DOHH2 (cell line): ENCODE data around the gene CDK3.

ENCODE experiments used
- H3F3A ChIP-seq: fragments of 200-600 bp; sonication (generic), shearing (Covaris generic); 2 replicates; pipeline ENCODE4 v1.6.0; 2016; ENCODE audit warnings: antibody characterized with exemption, mild to moderate bottlenecking; ENCODE audit not compliant: control insufficient read depth, insufficient read depth
- H3K27ac ChIP-seq: fragments of 200-600 bp; sonication (generic); 2 replicates; pipeline ENCODE4 v1.5.1; 2014; ENCODE audit warnings: low read depth, mild to moderate bottlenecking, low read length, moderate library complexity
- H3K27me3 ChIP-seq: fragments of 200-600 bp; sonication (generic); 2 replicates; pipeline ENCODE4 v1.6.1; 2014; ENCODE audit warnings: mild to moderate bottlenecking, low read length, mixed read lengths; ENCODE audit not compliant: control insufficient read depth
- H3K36me3 ChIP-seq: fragments of 200-600 bp; sonication (generic); 2 replicates; pipeline ENCODE4 v1.6.1; 2014; ENCODE audit warnings: mild to moderate bottlenecking, low read length, moderate library complexity, mixed read lengths; ENCODE audit not compliant: control insufficient read depth
- H3K4me1 ChIP-seq: fragments of 200-600 bp; sonication (generic); 2 replicates; pipeline ENCODE4 v1.6.1; 2014; ENCODE audit warnings: mild to moderate bottlenecking, low read length, mixed read lengths; ENCODE audit not compliant: control insufficient read depth
- H3K4me2 ChIP-seq: fragments of 200-600 bp; sonication (generic); 2 replicates; pipeline ENCODE4 v1.6.0; 2014; ENCODE audit warnings: mild to moderate bottlenecking, low read length, moderate library complexity
- H3K4me3 ChIP-seq: fragments of 200-600 bp; sonication (generic); 2 replicates; pipeline ENCODE4 v1.5.1; 2014; ENCODE audit warnings: mild to moderate bottlenecking, low read length, mixed read lengths
- H3K79me2 ChIP-seq: fragments of 200-600 bp; sonication (generic); 2 replicates; pipeline ENCODE4 v1.6.1; 2014; ENCODE audit warnings: mild to moderate bottlenecking, low read length, mixed read lengths; ENCODE audit not compliant: control insufficient read depth
- H3K9me2 ChIP-seq: fragments of 200-600 bp; sonication (generic); replicated peaks from 2 replicates; pipeline ENCODE4 v1.6.1; 2014; ENCODE audit warnings: mild to moderate bottlenecking, low read length, mixed read lengths; ENCODE audit not compliant: control insufficient read depth
- H3K9me3 ChIP-seq: fragments of 200-600 bp; sonication (generic); 2 replicates; pipeline ENCODE4 v1.6.1; 2014; ENCODE audit warnings: antibody characterized with exemption, low read length, mixed read lengths; ENCODE audit not compliant: control insufficient read depth, insufficient read depth
- H4K20me1 ChIP-seq: fragments of 200-600 bp; sonication (generic); 2 replicates; pipeline ENCODE4 v1.6.0; 2014; ENCODE audit warnings: low read depth, mild to moderate bottlenecking, antibody characterized with exemption, low read length, moderate library complexity; ENCODE audit not compliant: control insufficient read depth, insufficient read depth
- EZH2phosphoT487 ChIP-seq: fragments of 200-600 bp; sonication (generic); IDR thresholded peaks from 2 replicates; pipeline ENCODE4 v1.6.1; 2017; ENCODE audit warnings: borderline replicate concordance, mild to moderate bottlenecking, antibody characterized with exemption, low read length, moderate library complexity, mixed read lengths
- TF ChIP-seq, protein P1 (sequence below): fragments of 200-600 bp; sonication (generic); IDR thresholded peaks from one replicate; pipeline ENCODE4 v1.5.1; 2014; ENCODE audit warnings: antibody characterized with exemption, mild to moderate bottlenecking, low read depth, low read length; ENCODE audit not compliant: poor library complexity, severe bottlenecking

The CDK3 gene

DNA sequence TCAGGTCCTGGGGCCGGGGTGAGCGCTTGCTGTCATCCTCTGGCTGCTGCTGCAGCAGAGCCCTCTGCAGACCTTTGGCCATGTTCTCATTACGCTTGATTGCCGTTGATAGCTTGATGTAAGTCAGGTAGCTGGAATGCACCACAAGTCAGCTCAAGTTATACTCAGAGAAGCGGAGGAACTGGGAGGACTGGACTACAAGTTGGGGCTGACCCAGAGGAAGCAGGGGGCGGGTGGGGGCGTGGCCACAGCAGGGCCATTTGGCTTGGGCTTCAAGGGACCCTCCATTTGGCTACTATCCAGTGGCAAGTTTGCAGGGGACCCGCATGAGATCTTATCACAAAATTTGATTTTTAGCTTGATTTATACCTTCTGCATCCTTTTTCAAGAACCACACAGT, 45.4 kb downstream of the CDK3 start:
- no peaks in the 10 kb centered on the region for H3F3A ChIP-seq
- H3K9me3 ChIP-seq = no peaks in the 10 kb centered on the region
- H3K9me2 ChIP-seq = no peaks in the 10 kb centered on the region
- TF ChIP-seq, protein P1, sequence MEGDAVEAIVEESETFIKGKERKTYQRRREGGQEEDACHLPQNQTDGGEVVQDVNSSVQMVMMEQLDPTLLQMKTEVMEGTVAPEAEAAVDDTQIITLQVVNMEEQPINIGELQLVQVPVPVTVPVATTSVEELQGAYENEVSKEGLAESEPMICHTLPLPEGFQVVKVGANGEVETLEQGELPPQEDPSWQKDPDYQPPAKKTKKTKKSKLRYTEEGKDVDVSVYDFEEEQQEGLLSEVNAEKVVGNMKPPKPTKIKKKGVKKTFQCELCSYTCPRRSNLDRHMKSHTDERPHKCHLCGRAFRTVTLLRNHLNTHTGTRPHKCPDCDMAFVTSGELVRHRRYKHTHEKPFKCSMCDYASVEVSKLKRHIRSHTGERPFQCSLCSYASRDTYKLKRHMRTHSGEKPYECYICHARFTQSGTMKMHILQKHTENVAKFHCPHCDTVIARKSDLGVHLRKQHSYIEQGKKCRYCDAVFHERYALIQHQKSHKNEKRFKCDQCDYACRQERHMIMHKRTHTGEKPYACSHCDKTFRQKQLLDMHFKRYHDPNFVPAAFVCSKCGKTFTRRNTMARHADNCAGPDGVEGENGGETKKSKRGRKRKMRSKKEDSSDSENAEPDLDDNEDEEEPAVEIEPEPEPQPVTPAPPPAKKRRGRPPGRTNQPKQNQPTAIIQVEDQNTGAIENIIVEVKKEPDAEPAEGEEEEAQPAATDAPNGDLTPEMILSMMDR = no peak
- TF ChIP-seq EZH2phosphoT487 = no peak
- H3K36me3 ChIP-seq = peaks cover 92% of the 10 kb centered on the region
- H3K27me3 ChIP-seq = no peaks in the 10 kb centered on the region
- no peaks in the 10 kb centered on the region for H3K79me2 ChIP-seq
- no peak overlapping the region for H3K4me2 ChIP-seq
- H4K20me1 ChIP-seq = no peaks in the 10 kb centered on the region
- H3K4me3 ChIP-seq = no peak overlapping the region
- peaks cover 7% of the 10 kb centered on the region; the same call in 1 of the 2 replicates for H3K4me1 ChIP-seq
- H3K27ac ChIP-seq = no peak overlapping the region

DNA sequence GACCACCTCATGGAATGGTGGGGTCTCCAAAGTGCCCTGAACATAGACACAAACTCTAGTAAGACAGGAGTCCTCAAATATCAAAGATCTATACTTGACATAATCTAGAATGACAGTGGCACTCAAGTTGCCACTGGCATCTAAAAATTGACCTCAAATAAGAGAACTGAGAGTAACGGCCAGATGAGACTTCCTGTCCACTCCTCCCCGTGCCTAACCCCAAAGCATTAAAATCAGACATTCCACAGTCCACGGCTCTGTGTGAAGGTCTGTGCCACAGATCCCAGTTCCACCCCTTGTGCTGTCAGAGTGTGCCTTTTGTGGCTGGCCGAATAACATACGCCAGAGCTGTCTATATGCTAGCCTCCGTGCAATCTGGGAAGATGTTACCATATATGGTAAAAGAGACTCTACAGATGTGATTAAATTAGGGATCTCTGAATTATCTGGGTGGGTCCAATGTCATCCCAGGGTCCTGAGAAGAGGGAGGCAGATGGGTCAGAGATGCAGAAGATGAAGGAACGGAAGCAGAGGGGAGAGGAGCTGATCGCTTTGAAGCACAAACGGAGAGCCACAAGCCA, 47.5 kb downstream of the CDK3 start:
- Histone ChIP-seq H3K27ac (no peak overlapping the region), H3F3A (no peaks in the 10 kb centered on the region), H3K4me2 (no peak overlapping the region), H3K4me1 (peaks cover 7% of the 10 kb centered on the region; the same call in 1 of the 2 replicates), H3K9me2 (no peaks in the 10 kb centered on the region), H4K20me1 (no peaks in the 10 kb centered on the region), H3K27me3 (no peaks in the 10 kb centered on the region), H3K9me3 (no peaks in the 10 kb centered on the region), H3K36me3 (peaks cover 85% of the 10 kb centered on the region), H3K79me2 (no peaks in the 10 kb centered on the region), H3K4me3 (no peak overlapping the region)
- TF ChIP-seq, protein P1 = no peak
- no peak for TF ChIP-seq EZH2phosphoT487

DNA sequence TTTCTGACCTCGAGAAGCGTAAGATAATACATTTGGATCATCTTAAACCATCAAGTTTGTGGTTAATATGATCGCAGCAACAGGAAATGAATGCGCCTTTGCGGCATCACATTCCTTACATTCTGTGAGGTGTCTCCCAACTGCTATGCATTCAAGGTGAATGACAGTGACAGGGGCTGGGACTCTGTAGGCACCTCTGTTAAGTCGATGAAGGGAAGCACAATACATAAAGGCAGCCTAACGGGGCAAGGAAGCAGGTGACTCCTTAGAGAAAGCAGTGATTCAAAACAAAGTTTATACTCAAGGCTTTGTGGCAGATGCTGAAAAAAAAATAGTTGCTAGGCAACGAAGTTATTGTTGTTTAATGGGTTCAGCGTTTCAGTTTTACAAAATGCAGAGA, 48.1 kb downstream of the CDK3 start:
- H3K36me3 ChIP-seq = peaks cover 85% of the 10 kb centered on the region
- no peak overlapping the region for H3K4me3 ChIP-seq
- H3K9me2 ChIP-seq = no peaks in the 10 kb centered on the region
- no peak overlapping the region for H3K4me2 ChIP-seq
- peaks cover 7% of the 10 kb centered on the region; the same call in 1 of the 2 replicates for H3K4me1 ChIP-seq
- no peaks in the 10 kb centered on the region for H3K27me3 ChIP-seq
- H3K79me2 ChIP-seq = peaks cover 4% of the 10 kb centered on the region; the same call in 1 of the 2 replicates
- no peak overlapping the region for H3K27ac ChIP-seq
- H3K9me3 ChIP-seq = no peaks in the 10 kb centered on the region
- no peaks in the 10 kb centered on the region for H4K20me1 ChIP-seq
- TF ChIP-seq, protein P1 = no peak
- no peaks in the 10 kb centered on the region for H3F3A ChIP-seq
